Right ventricle myocardium inferior (tissue), 1 donor: ENCODE results near the gene DCUN1D2. TPM values are rescaled to one million over a fixed set of nuclear protein-coding genes. Genes with fewer than 3 reads are reported as not detected.
"Not testable (repeated sequence)": the region's sequence is repeated elsewhere in the genome, so short reads cannot be mapped to it uniquely, and the experiment has no call there.

Experiments
- ATAC-seq: fragments of 200-7000 bp; cut with Tn5 transposase; one replicate; pipeline ENCODE4 v1.9.1; 2020; ENCODE audit warnings: mild to moderate bottlenecking, moderate library complexity
- DNase-seq: peaks from one replicate; pipeline ENCODE4 v3.0.0; 2021; ENCODE audit errors: missing footprints
- intact Hi-C: fragments of 100-400 bp; cut with DNase I; formaldehyde crosslinking; loops from one replicate; pipeline ENCODE4 v1.11.0; 2022
- total RNA-seq: library from RNA; stranded (reverse); fragmentation: NEBNext Ultra II Directional; extraction: Animal tissue kit (Norgen Biotek cat#: 25700); gene quantifications from one replicate; pipeline ENCODE4 v1.2.1, GENCODE V29; 2021
- donor health status: DM: no; HTN: yes; CAD: no; lungs with severe emphysema.

The DCUN1D2 gene
- total RNA-seq, 1 donor from 2014 or later = 194 TPM

DNA sequence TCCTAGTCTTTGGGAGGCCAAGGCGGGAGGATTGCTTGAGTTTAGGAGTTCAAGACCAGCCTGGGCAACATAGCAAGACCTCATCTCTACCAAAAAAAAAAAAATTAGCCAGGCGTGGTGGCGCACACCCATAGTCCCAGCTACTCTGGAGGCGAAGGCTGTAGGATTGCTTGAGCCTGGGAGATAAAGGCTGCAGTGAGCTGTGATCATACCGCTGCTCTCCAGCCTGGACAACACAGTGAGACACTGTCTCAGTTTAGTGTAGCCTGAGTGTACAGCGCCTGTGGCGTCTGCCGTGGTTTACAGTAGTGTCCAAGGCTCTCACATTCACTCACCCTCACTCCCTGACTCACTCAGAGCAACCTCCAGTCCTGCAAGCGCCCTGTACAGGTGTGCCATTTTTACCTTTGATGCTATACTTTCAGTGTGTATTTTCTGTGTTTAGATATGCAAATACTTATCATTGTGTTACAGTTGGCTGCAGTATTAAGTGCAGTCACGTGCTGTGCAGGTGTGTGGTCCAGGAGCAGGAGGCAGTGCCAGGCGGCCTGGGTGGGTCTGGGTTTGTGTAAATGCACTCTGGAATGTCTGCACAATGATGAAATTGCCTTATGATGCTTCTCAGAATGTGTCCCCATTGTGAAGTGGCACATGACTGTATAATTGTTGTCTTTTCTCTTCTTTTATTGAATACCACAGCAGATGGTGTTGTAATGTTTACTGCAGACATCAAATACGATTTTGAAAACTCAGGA lies 36.1 kb upstream of the DCUN1D2 start:
- no peak for ATAC-seq
- intact Hi-C loops = no loop called here
- DNase-seq = no peak

DNA sequence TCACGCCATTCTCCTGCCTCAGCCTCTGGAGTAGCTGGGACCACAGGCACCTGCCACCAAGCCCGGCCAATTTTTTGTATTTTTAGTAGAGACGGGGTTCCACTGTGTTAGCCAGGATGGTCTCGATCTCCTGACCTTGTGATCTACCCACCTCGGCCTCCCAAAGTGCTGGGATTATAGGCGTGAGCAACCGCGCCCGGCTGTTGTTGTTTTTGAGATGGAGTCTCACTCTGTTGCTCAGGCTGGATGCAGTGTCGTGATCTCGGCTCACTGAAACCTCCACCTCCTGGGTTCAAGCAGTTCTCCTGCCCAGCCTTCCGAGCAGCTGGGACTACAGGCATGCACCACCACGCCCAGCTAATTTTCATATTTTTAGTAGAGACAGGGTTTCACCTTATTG lies 31.9 kb upstream of the DCUN1D2 start:
- intact Hi-C loops, ATAC-seq, DNase-seq: not testable (repeated sequence)

DNA sequence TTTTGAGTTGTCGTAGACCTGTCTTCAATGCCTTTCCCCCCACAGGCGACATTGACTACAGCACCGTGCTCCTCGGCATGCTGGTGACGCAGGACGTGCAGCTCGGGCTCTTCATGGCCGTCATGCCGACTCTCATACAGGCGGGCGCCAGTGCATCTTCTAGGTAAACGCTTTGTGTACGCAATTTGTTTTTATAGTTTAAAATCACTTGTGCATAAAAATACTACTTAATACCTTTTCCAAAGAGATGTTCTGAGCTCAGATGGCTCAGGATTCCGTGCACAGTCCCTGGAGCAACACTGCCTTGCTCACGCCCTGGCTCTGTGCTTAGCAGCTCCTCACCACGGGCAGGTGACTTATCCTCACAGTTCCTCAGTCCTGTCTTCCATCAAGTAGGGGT lies 30.1 kb upstream of the DCUN1D2 start:
- intact Hi-C loops = no loop called here
- no peak for ATAC-seq
- DNase-seq = no peak

DNA sequence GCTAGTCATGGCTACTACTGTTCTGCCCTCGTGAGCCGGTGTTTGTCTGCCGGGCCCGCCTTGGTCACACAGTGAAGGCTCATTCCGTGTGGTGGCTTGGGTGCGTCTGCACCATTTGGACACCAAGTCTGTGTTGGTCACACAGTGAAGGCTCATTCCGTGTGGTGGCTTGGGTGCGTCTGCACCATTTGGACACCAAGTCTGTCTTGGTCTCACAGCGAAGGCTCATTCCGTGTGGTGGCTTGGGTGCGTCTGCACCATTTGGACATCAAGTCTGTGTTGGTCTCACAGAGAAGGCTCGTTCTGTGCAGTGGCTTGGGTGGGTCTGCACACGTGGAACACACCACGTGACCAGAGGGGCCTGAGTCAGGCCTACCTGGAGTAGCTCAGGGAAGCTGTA lies 29.0 kb upstream of the DCUN1D2 start:
- DNase-seq (no peak), ATAC-seq (no peak)
- intact Hi-C loops = no loop called here

DNA sequence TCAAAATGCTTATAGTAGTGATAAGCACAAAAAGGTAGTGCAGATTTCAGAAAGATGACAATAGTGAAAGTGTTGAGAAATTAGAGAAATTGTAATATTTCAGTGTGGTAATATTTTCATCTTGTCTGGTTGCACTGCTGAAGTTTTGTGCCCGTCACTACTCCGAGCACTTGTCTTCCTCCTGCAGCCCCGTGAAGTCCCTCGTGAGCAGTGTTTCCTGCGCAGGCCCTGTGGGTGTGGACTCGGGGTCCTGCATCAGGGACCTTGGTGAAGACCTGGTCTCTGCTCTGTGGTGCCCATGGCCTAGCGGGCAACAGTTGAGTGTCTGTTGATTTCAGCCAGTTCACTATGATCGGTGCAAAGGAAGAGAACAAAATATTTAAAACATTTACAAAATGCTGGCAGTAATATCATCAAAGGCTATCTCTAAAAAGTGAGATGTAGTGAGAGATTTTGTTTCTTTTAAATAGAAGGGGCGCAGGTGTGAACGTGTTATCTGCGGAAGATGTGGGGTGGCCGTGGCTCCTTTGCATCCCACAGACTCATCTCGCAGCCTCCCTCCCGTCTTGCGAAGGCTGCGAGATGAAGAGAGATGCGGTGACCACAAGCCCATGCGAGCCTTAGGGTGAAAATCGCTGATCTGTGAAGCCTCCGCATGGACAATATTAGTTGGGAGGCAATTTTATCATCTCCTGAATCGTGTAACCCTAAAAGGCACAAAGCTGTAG lies 27.7 kb upstream of the DCUN1D2 start:
- no peak for ATAC-seq
- no peak for DNase-seq
- intact Hi-C loops = no loop called here

DNA sequence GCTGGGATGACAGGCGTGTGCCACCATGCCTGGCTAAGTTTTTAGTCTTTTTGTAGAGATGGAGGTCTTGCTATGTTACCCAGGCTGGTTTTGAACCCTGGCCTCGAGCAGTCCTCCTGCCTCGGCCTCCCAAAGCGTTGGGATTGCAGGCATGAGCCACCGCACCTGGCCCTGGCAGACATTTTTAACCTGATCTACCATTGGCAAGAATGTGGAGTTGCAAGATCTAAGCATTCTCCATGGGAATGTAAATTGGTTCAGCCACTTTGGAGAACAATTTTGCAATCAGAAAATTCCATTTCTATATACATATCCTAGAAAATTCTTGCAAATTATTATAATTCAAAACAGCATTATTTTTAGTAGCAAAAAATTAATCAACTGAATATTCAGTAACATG lies 24.3 kb upstream of the DCUN1D2 start:
- no peak for DNase-seq
- no peak for ATAC-seq
- intact Hi-C loops = no loop called here

DNA sequence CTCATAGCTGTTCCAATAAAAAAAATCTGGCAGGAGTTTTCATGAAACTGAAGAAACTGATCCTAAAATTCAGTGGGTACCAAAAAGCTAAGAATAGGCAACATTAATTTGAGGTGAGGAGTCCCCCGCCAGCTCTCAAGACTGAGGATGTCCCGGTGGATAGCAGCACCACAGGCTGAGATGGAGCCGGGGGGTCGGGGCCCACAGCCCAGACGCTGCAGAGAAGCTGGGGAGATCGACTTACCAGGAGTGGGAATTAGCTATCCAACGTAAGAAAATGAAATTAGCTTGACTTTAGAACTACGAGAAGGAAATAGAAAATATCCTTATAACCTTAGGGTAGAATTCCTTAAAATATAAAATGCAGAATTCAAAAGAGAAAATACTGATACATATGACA lies 23.2 kb upstream of the DCUN1D2 start:
- intact Hi-C loops = no loop called here
- no peak for DNase-seq
- ATAC-seq = no peak

DNA sequence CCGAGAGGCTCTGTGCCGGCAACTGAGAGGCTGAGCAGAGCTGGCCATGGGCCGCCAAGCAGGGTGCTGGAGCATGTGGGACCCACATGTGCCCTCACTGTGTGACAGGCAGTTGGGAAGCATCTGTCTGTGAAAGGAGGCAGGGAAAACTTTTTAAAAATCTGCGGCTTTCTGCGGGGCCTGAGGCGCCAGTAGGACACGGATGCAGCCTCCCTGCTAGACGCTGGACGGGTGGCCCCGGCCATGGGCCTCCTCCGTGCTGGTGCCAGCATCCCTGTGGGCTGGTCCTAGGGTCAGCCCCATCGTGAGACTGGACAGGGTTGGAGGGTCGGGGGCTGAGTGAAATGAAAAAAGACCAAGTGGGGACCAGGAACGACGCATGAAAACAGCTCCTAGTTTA lies 20.9 kb upstream of the DCUN1D2 start:
- intact Hi-C loops = no loop called here
- DNase-seq (no peak), ATAC-seq (no peak)

DNA sequence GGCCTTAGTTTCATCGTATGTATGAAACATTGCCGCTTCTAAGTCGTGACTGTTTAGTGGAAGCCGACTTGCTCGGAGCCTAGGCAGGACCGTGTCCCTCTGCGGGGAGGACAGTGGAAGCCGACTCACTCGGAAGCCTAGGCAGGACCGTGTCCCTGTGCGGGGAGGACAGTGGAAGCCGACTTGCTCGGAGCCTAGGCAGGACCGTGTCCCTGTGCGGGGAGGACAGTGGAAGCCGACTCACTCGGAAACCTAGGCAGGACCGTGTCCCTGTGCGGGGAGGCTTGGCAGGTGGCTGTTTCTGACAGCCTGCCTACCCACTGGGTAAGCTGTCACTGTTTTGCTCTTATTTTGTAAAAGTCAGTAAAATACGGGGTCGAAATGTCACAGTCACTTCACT lies 20.4 kb upstream of the DCUN1D2 start:
- ATAC-seq (no peak), DNase-seq (no peak)
- intact Hi-C loops = no loop called here

DNA sequence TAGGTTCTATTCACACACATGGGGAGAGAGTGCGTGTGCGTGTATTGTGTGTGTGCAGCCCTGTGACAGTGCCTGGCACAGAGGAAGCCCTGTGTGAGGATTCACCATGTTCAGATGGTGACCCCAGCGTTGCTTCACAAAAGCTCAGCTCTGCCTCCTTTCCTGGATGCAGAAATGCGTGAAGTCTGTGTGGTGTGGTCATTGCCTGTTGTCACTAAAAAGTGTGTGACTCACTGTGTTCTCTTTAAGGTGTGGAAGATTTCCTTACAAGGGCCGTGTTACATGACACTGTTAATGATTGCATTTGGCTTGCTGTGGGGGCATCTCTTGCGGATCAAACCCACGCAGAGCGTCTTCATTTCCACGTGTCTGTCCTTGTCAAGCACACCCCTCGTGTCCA lies 19.5 kb upstream of the DCUN1D2 start:
- intact Hi-C loops = no loop called here
- no peak for DNase-seq
- ATAC-seq = no peak

DNA sequence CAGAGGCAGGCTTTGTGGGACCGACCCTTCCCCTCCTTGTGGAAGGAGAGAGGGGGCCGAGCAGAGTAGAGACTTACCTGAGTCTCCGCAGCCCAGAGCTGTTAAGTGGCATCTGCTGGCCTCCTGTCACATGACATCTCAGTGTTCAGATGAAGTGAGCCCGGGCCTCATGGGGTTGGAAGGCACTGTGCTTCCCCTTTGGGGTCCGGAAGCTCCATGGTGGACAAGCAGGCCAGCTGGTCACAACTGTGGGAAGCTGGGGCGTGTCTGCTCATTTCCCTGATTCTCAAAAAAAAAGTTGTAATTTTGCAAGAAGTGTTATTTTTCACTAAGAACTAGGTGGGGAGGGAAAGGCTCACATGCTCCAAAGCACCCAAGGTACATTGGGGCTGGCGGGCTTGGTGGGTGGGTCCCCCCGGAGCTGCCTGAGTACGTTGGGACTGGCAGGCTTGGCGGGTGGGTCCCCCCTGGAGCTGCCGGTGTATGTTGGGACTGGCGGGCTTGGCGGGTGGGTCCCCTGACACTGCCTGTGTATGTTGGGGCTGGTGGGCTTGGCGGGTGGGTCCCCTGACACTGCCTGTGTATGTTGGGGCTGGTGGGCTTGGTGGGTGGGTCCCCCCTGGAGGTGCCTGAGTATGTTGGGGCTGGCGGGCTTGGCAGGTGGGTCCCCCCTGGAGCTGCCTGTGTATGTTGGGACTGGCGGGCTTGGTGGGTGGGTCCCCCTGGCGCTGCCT lies 18.2 kb upstream of the DCUN1D2 start:
- DNase-seq (no peak), ATAC-seq (no peak)
- intact Hi-C loops = no loop called here

DNA sequence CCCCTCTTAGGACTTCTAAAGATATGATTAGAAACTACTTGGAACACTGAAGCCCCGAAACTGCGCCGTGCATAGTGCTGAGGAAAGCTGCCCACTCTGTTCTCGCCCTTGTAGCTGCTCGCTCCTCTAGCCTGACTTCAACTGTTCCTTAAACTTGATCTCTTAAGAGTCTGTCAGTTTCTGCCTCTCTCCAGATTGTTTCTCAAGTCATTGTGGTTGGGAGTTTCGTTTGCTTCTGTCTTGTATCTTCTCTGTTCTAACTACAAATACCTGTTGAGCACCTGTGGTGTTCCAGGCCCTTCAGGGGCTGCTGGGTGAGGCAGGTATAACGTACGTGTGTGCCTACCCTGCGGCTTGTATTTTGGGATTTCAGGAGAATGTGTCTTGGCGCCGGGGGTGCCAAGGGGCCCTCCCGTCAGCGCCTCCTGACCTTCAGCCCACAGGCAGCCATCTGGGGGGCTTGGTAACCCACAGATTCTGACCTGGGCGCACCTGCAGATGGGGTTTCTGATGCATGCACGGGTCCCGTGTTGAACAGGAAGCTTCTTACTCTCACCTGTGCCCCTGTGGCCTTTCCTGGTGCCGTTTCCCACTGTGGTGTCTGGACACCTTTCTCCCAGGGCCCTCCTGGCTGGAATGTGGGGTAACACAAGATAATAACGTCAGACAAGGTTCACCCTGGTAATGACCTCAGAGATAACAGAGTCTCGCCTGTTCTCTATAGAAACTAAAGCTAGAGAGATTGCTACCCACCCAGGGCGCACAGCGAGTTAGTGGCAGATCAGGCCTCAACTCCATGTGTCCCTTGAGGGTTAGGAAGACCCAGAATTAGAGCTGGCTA lies 17.2 kb upstream of the DCUN1D2 start:
- no peak for DNase-seq
- intact Hi-C loops = no loop called here

DNA sequence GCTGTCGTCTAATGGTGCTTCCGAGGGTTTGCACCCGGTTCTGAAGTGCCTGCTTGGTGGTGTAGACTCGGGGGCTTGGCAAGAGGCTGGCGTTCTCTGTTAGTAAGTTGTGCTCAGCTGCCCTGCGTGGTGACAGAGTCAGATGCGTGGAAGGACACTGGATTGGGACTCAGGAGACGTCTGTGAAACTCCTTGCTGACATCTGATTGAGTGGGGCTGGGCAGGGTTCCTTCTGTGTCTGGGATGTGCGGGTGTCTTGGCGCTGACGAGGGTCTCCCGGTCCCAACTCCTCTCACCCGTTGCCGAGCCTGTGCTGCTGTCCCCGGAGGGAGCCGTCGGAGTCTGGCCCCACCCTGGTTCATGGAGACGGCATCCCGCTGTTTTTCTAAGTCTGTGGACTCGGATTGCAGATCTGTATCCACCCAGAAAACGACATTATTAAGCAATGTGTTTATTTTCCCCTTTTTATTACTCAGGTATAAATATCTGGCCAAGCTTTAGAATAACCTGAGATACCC lies 16.4 kb upstream of the DCUN1D2 start:
- intact Hi-C loops = no loop called here
- ATAC-seq = no peak
- DNase-seq = no peak

More for the DNA sequence above, 17.2 kb upstream of the DCUN1D2 start:
- ATAC-seq = no peak

DNA sequence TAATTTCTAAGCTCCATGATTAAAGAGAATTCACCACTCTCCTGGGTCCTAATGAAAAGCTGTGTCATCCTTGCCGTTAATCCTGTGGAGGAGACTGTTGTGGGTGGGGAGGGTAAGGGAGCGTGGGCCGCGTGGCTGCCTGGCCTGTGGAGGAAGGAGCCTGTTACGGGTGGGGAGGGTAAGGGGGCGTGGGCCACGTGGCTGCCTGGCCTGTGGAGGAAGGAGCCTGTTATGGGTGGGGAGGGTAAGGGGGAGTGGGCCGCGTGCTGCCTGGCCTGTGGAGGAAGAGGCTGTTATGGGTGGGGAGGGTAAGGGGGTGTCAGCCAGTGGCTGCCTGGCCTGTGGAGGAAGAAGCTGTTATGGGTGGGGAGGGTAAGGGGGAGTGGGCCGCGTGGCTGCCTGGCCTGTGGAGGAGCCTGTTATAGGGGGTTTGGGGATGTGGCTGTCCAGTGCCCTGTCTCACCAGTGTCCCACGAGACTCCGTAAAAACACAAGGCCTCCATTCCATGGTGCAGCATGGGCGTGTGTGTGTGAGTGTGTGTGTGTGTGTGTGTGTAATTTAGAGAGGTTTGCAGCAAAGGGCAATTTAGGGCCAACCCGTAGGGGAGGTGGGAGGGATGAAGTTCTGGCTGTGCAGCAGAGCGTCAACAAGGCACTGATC lies 15.6 kb upstream of the DCUN1D2 start:
- ATAC-seq = peak; percentile 29
- DNase-seq = no peak
- intact Hi-C loops = no loop called here

DNA sequence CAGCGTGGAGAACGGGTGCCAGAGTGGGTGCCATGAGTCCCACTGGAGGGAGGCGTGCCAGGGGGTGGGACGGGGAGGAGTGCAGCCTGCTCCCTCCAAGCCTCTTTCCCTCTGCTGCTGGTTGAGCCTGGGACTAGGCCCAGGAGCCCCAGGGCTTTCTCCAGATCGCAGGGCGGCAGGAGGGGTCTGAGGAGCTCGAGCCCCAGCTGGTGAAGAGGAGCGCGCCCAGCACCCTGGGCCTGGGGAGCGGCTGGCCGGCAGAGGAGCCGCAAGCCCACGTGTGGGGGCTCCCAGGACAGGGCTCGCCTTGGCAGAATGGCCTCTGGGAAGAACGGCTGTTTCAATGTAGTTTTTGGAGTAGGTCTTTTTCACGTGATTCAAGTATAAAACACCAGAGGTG lies 12.2 kb upstream of the DCUN1D2 start:
- intact Hi-C loops = no loop called here
- no peak for DNase-seq
- ATAC-seq = no peak

DNA sequence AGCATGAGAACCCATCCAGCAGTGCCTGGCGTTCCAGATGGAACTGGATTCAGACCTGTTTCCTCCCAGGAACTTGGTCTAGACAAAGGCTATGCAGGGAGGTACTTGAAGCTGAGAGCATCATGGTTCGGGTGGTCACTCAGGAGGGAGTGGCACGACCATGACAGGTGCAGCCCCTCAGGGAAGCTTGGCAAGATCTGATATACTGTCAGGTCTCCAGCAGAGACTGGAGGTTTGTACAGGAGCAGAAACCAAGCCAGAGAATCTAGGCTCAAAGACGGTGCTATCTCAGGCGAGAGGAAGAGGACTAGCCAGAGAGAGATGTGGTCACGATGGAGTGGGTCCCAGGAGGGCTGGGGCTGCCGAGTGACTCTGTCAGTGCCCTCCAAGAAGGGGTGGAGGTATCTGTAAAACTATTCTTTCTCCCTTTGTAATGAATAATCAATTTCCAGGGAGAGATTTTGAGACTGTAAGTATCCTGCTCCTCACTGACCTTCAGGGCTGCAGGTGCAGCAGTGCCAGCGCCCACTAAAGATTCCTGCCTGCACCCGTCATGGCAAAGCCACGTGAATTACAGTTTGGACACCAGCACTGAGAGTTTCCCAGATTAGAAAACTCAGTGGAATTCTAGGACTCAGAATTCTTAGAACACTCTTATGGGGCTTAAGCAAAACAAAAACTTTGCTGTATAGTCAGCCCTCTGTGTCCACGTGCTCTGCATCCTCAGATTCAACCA lies 10.2 kb upstream of the DCUN1D2 start:
- intact Hi-C loops = no loop called here
- no peak for DNase-seq

DNA sequence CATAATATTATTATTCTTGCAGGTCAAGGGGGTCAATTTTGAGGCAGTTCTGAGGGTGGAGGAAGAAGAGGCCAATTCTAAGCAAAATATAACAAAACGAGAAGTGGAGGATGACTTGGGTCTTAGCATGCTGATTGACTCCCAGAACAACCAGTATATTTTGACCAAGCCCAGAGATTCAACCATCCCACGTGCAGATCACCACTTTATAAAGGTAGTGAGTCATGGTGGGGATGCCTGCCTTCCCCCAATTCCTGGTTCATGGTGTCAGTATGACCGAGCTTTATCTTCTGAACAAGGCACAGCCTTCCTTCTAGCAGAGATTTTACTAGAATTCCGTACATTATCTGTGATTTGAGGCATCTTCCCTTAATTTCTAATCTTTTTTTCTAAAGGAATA lies 9.4 kb upstream of the DCUN1D2 start:
- intact Hi-C loops = no loop called here
- no peak for ATAC-seq

More for the DNA sequence above, 10.2 kb upstream of the DCUN1D2 start:
- peak; percentile 85 for ATAC-seq

DNA sequence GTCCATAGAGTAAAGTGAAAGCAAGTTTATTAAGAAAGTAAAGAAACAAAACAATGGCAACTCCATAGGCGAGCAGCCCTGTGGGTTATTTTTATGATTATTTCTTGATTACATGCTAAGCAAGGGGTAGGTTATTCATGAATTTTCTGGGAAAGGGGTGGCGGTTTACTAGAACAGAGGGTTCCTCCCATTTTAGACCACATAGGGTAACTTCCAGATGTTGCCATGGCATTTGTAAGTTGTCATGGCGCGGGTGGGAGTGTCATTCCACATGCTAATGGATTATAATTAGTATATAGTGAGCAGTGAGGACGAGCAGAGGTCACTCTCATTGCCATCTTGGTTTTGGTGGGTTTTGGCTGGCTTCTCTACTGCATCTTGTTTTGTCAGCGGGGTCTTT lies 8.4 kb upstream of the DCUN1D2 start:
- ATAC-seq (no peak), DNase-seq (no peak)
- intact Hi-C loops = no loop called here

More for the DNA sequence above, 9.4 kb upstream of the DCUN1D2 start:
- DNase-seq = no peak
